ENCODE measurements around the gene CDPF1. TPM values are rescaled to one million over a fixed set of nuclear protein-coding genes. Genes with fewer than 3 reads are reported as not detected.

CDPF1 gene
- total RNA-seq, 1 experiment from 2014 or later: 6.3 TPM

DNA sequence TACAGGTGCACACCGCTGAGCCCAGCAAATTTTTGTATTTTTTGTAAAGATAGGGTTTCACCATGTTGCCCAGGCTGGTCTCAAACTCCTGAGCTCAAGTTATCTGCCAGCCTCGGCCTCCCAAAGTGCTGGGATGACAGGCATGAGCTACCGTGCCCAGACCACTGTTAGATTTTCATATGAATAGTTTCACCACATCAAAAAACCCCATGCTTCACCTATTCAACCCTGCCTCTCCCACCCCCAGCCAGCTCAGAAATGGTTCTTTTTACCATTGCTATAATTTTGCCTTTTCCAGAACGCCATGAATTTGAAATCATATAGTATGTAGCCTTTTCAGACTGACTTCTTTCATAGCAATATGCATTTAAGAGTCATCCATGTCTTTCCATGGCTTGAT lies 37.9 kb downstream of the CDPF1 start:
- intact Hi-C loops (cut with micrococcal nuclease): no loop called here
- no peaks in the 10 kb centered on the region for H3K27me3 Mint-ChIP-seq (ENCODE audit: insufficient read depth, unreplicated experiment)
- TF ChIP-seq, protein P1, sequence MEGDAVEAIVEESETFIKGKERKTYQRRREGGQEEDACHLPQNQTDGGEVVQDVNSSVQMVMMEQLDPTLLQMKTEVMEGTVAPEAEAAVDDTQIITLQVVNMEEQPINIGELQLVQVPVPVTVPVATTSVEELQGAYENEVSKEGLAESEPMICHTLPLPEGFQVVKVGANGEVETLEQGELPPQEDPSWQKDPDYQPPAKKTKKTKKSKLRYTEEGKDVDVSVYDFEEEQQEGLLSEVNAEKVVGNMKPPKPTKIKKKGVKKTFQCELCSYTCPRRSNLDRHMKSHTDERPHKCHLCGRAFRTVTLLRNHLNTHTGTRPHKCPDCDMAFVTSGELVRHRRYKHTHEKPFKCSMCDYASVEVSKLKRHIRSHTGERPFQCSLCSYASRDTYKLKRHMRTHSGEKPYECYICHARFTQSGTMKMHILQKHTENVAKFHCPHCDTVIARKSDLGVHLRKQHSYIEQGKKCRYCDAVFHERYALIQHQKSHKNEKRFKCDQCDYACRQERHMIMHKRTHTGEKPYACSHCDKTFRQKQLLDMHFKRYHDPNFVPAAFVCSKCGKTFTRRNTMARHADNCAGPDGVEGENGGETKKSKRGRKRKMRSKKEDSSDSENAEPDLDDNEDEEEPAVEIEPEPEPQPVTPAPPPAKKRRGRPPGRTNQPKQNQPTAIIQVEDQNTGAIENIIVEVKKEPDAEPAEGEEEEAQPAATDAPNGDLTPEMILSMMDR (IDR thresholded peaks at IDR 0.05; ENCODE audit: unreplicated experiment): no peak
- ChIA-PET POLR2A (no interaction called here), CTCF (interaction anchor here (0.6 to 0.7 kb wide), 4 partner anchors 89 to 1528 kb away, joined by 3 to 4 read pairs (median 3); no protein-coding TSS in a partner anchor)
- H3K4me3 Mint-ChIP-seq (ENCODE audit: unreplicated experiment): no peak overlapping the region
- BruUV-seq (replicated peaks): no TSS peak
- H3K9me3 Mint-ChIP-seq (ENCODE audit: unreplicated experiment): peaks cover 24% of the 10 kb centered on the region
- DNase-seq (ENCODE audit: unreplicated experiment): no peak
- H3K4me1 Mint-ChIP-seq (ENCODE audit: insufficient read depth, unreplicated experiment): no peaks in the 10 kb centered on the region
- H3K27ac Mint-ChIP-seq (ENCODE audit: low read depth, unreplicated experiment): no peak overlapping the region
- peaks cover 27% of the 10 kb centered on the region for H3K36me3 Mint-ChIP-seq (ENCODE audit: insufficient read depth, unreplicated experiment)

DNA sequence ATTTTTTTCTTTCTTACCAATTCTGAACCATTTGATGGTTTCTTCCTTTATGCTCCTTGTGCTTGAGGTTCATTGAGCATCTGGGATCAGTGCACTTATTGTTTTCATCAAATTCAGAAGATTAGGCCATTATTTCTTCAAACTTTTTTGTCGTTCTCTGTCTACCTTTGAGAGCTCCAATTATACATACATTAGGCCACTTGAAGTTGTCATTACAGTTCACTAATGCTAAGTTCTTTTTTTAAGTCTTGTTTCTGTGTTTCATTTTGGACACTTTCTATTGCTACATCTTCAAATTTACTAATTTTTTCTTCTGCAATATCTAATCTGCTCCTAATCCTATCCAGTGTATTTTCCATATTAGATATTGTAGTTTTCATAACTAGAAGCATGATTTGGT lies 40.8 kb downstream of the CDPF1 start:
- TF ChIP-seq, protein P1 (IDR thresholded peaks at IDR 0.05; ENCODE audit: unreplicated experiment): no peak
- no peaks in the 10 kb centered on the region for H3K27me3 Mint-ChIP-seq (ENCODE audit: insufficient read depth, unreplicated experiment)
- no TSS peak for BruUV-seq (replicated peaks)
- peaks cover 20% of the 10 kb centered on the region for H3K36me3 Mint-ChIP-seq (ENCODE audit: insufficient read depth, unreplicated experiment)
- H3K9me3 Mint-ChIP-seq (ENCODE audit: unreplicated experiment): peaks cover 24% of the 10 kb centered on the region
- H3K4me3 Mint-ChIP-seq (ENCODE audit: unreplicated experiment): no peak overlapping the region
- DNase-seq (ENCODE audit: unreplicated experiment): no peak
- no peaks in the 10 kb centered on the region for H3K4me1 Mint-ChIP-seq (ENCODE audit: insufficient read depth, unreplicated experiment)
- ChIA-PET POLR2A (no interaction called here), CTCF (interaction anchor here (0.5 kb wide), 1 partner anchor 1048 kb away, joined by 3 read pairs; no protein-coding TSS in a partner anchor)
- H3K27ac Mint-ChIP-seq (ENCODE audit: low read depth, unreplicated experiment): no peak overlapping the region
- intact Hi-C loops (cut with micrococcal nuclease): no loop called here

DNA sequence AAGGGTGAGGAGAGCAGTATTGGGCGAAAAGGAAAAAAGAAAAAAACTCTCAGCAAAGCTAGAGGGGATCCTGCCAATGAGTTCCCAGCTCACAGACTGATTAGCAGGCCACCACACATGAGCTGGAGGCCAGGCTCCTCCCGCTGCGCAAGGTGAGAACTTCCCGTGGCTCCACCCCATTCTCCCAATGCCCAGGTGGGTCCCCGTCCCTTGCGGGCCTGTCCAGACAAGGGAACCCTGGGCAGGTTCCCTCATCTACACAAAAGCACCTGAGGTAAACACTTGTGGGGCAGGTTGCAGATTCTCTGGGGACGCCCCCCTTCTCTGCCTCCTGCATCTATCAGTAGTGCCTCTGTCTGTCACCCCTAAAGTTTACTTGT lies 46.5 kb downstream of the CDPF1 start:
- ChIA-PET POLR2A (no interaction called here), CTCF (no interaction called here)
- Mint-ChIP-seq H3K36me3 (ENCODE audit: insufficient read depth, unreplicated experiment) (peaks cover 19% of the 10 kb centered on the region), H3K27ac (ENCODE audit: low read depth, unreplicated experiment) (no peak overlapping the region), H3K4me1 (ENCODE audit: insufficient read depth, unreplicated experiment) (no peaks in the 10 kb centered on the region), H3K27me3 (ENCODE audit: insufficient read depth, unreplicated experiment) (no peaks in the 10 kb centered on the region), H3K4me3 (ENCODE audit: unreplicated experiment) (no peak overlapping the region), H3K9me3 (ENCODE audit: unreplicated experiment) (peaks cover 4% of the 10 kb centered on the region)
- intact Hi-C loops (cut with micrococcal nuclease): no loop called here
- DNase-seq (ENCODE audit: unreplicated experiment): no peak
- TF ChIP-seq, protein P1 (IDR thresholded peaks at IDR 0.05; ENCODE audit: unreplicated experiment): no peak
- BruUV-seq (replicated peaks): no TSS peak

DNA sequence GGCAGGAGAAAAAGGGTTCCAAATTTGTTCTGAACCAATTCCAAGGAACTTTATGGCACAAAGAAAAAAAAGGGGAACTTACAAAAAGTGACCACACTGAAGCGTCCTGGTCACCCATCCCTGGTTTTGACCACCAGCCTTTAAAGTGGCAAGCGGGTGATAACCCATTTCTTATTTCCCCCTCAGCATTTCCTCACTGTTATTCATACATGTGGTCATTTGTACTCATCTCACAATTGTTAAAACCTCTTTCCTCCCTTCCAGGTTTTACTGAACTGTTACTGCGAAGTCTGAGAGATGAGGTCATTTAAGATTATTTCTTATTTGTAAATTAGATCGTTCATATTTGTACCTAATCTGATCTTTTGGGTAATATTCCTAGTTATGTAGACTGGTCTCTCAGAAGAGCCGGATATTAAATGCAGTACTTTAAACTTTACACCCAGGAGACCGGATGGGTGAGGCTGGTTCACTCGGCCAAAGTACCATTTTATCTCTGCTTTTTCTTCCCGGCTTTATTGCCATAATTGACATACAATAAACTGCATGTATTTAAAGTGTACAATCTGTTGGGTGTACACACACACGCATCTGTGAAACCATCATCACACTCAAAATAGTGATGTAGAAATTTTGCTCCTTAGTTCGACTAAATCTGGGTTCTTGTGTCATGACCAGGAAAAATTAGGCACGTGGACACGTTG lies 47.0 kb downstream of the CDPF1 start:
- ChIA-PET CTCF (no interaction called here), POLR2A (no interaction called here)
- intact Hi-C loops (cut with micrococcal nuclease): no loop called here
- Mint-ChIP-seq H3K36me3 (ENCODE audit: insufficient read depth, unreplicated experiment) (peaks cover 20% of the 10 kb centered on the region), H3K27ac (ENCODE audit: low read depth, unreplicated experiment) (no peak overlapping the region), H3K27me3 (ENCODE audit: insufficient read depth, unreplicated experiment) (no peaks in the 10 kb centered on the region), H3K4me1 (ENCODE audit: insufficient read depth, unreplicated experiment) (no peaks in the 10 kb centered on the region), H3K4me3 (ENCODE audit: unreplicated experiment) (no peak overlapping the region), H3K9me3 (ENCODE audit: unreplicated experiment) (no peaks in the 10 kb centered on the region)
- BruUV-seq (replicated peaks): no TSS peak
- TF ChIP-seq, protein P1 (IDR thresholded peaks at IDR 0.05; ENCODE audit: unreplicated experiment): no peak
- DNase-seq (ENCODE audit: unreplicated experiment): no peak

Data from MCF 10A (cell line).